Measurements from ENCODE around the gene KIF16B.

- TF ChIP-seq CTCF (conservative IDR thresholded peaks at IDR 0.05; ENCODE audit: low read depth in 2 of 2): no peak
- no peak for TF ChIP-seq REST (IDR thresholded peaks at IDR 0.05; ENCODE audit: unreplicated experiment)
- TF ChIP-seq EZH2 (IDR thresholded peaks at IDR 0.05; ENCODE audit: low read depth, unreplicated experiment): no peak
- no peak for TF ChIP-seq EZH2phosphoT487 (IDR thresholded peaks at IDR 0.05; ENCODE audit: unreplicated experiment)
- no peak for TF ChIP-seq POLR2AphosphoS5 (IDR thresholded peaks at IDR 0.05; ENCODE audit: low read depth)
- TF ChIP-seq ZNF114 (CRISPR knock-in tag; IDR thresholded peaks at IDR 0.05): no peak
Measured at GRCh38 chr20:16599257-16599656, 26.0 kb upstream of the KIF16B start.

All from GM23338 (cell line).